HG02970 (cell line): Measurements from ENCODE around the gene SLC12A7.
"Not testable (repeated sequence)": the region's sequence is repeated elsewhere in the genome, so short reads cannot be mapped to it uniquely, and the experiment has no call there.

ENCODE experiments used
- ATAC-seq: cut with Tn5 transposase; IDR thresholded peaks from one replicate; pipeline ENCODE4 v1.9.1; 2021; ENCODE audit warnings: mild to moderate bottlenecking, moderate library complexity, moderate number of reproducible peaks; ENCODE audit not compliant: unreplicated experiment, low FRiP score

The SLC12A7 gene

DNA sequence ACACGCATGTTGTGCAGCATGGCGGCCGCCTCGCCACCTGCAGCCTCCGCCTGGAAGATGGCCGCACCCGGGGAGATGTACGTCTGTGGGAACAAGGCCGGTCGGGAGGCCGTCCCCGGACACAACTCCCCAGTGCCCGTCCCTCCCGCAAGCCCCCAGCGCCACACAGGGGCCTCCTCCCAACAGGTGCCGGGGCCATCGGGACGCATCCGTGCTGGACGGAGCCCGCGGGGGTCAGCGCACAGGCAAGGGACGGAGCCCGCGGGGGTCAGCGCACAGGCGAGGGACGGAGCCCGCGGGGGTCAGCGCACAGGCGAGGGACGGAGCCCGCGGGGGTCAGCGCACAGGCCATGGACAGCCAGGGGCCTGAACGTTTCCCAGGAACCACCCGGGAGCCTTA, 26.5 kb downstream of the SLC12A7 start:
- ATAC-seq: no peak

DNA sequence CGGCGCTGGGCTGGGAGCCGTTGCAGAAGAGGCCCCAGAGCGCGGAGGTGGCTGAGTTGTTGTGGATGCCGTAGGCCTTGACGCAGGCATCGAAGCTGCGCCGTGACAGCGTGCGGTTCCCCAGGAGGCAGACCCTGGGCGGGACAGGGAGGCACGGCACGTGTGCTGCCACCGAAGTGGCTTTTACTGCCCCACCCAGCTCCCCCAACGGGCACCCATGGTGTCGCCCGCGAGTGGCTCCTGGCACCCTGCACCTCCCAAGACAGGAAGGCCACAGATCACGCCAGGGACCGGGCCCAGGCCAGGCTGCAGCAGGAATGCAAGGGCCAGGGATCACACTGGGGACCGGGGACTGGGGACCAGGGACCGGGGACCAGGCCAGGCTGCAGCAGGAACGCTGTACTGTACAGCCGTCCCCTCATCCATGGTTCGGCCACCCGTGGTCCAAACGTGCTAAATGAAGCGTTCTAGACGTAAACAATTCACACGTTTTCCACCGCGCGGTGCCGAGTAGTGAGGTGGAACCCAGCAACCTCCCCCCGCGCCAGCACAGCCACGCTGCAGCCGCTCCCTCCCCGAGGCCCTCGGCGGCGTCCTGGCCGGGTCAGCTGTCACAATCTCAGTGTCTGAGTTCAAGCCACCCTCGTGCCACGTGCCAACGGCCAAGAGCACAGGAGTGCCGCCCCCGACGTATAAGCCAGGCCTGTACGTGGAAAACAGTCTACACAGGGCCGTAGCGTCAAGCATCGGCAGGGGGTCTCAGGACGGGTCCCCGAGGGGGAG, 27.8 kb downstream of the SLC12A7 start:
- no peak for ATAC-seq

- ATAC-seq: not testable (repeated sequence)
Measured at GRCh38 chr5:1083026-1083425, 28.8 kb downstream of the SLC12A7 start.

- no peak for ATAC-seq
Measured at GRCh38 chr5:1081519-1081918, 30.3 kb downstream of the SLC12A7 start.

DNA sequence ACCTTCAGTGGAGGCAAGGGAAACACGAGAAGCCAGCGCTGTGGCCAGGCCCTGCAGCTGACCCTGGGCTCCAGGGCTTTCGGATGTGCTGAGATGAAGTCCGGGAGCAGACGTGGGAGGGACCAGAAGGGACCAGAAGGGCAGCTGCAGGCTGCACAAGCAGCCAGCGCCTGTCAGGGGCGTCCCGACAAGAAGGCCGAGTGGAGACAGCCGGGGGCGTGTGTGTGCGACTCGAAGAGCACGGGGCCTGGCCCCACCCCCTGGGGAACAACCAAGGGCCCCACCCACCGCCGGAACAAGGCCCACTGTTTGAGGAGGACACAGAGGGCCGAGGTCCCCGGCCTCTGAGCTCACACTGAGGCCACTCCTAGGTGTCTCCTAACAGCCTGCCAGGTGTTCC, 31.4 kb downstream of the SLC12A7 start:
- no peak for ATAC-seq

DNA sequence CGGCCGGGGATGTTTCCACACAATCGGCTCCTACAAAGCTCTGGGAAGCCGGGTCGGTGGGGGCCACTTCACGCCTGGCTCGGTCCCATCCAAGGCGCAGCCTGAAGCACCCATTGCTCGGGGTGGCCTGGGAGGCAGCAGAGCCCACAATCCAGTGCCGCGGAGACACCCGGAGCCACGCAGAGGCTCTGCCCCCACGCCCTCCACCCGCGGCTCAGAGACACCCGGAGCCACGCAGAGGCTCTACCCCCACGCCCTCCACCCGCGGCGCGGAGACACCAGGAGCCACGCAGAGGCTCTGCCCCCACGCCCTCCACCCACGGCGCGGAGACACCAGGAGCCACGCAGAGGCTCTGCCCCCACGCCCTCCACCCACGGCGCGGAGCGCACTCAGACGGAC, 31.9 kb downstream of the SLC12A7 start:
- no peak for ATAC-seq

DNA sequence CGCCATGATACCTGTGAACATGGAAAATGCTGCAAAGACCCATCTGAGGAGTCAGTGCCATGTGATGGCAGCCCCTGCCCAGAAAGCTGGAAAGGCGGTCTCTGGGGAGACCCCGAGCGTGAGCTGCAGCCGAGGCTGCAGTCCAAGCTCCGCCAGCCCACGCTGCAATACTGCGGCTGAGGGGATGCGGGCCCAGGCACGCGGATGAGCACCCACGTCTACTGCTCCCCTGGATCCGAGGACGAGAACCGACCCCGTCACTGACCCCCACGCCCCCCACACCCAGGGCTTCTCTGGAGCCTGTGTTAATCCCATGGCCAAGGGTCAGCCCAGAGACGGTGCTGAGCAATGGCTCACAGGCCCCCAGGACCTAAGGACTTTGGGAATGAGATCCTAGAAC, 32.4 kb downstream of the SLC12A7 start:
- ATAC-seq: no peak

DNA sequence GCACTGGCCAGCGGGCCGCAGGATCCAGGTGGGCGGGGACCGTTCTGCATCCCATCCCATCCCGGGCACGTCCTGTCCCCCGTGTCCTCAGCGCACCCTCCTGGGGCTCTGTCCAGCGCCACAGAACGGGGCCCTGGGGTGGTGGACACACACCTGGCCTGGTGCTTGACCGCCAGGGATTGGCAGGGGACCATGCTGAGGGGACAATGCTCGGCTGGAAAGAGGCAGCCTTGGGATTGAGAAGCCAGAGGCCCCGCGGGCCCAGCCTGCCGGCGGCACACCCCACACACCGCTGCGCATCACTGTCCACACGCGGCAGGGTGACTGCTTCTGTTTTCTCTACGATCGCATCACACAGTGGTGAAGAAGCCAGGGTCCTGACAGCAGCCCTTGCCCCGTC, 33.0 kb downstream of the SLC12A7 start:
- no peak for ATAC-seq

GRCh38 chr5:1078206-1078605, 33.7 kb downstream of the SLC12A7 start:
- ATAC-seq: no peak

DNA sequence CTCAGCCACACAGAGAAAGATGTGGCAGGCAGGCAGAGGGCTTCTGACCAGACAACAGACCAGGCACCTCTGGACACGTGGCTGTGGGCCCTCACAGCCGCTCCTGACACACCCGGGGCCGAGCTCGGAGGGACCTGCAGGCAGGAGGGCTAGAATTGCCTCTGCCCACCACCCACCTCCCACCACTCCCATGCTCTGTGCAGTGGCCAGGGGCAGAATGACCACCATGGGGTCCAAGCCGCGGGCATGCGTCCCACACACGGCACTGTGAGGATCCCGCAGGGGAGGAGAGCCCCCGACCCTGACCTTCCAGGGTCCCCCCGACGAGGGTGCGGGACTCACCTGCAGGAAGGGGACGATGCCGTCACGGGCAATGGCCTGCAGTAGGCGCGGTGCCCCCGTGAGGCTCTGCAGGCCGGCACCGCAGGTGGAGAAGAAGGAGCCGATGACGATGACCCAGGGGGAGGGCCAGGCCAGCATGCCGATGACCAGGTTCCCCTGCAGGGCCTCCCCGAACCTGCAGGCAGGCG, 34.3 kb downstream of the SLC12A7 start:
- ATAC-seq: no peak

DNA sequence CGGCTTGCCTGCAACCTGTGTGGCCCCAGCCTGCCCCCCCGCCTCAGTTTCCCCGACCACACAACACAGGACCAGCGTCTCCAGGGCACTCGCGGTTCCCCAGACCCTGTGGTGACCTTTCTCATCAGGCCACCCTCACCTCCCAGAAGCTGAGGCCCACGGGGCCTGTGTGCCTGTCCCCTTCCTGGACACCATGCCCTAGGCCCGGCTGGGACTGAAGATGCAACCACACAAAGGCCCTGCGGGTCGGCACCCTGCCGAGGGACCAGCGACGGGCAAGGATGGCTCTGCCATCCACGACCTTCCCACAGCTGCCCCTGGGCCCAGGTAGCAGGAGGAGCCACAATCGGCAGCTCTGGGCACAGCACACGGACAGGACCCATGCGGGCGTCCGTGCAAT, 34.8 kb downstream of the SLC12A7 start:
- ATAC-seq: no peak

DNA sequence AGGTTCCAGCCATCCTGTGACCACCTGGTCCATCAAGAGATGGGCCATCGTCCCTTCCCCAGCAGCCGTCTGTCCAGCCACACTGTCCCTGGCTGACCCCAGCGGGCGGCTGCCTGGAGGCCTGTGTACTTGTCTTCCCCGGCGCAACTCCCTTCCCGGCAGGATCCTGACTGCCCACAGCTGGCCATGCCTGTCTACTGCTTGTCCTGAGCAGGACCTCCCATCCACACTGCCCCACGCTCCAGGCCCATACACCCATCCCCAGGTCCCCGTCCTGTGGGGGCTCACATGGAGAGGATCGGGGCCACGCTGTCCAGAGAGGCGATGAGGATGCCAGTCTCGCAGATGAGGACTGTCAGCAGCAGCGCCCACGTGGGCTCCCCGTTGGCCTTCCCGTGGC, 35.5 kb downstream of the SLC12A7 start:
- ATAC-seq: no peak

DNA sequence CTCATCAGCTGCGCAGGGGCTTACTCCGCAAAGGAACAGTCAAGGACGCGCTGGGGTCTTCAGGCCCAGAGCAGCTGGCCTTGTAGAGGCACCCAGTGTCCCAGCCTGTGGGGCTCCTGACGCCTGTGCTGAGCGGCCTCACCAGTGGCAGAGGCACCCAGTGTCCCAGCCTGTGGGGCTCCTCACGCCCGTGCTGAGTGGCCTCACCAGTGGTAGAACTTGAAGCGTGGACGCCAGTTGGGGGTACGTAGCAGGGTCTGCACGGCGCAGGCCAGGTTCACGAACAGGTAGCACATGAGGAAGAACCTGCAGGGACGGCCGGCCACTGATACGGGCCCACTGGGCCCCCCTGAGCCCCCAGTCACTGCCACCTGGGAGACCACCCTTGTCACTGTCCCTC, 35.9 kb downstream of the SLC12A7 start:
- no peak for ATAC-seq

GRCh38 chr5:1075555-1075881, 36.3 kb downstream of the SLC12A7 start:
- no peak for ATAC-seq

DNA sequence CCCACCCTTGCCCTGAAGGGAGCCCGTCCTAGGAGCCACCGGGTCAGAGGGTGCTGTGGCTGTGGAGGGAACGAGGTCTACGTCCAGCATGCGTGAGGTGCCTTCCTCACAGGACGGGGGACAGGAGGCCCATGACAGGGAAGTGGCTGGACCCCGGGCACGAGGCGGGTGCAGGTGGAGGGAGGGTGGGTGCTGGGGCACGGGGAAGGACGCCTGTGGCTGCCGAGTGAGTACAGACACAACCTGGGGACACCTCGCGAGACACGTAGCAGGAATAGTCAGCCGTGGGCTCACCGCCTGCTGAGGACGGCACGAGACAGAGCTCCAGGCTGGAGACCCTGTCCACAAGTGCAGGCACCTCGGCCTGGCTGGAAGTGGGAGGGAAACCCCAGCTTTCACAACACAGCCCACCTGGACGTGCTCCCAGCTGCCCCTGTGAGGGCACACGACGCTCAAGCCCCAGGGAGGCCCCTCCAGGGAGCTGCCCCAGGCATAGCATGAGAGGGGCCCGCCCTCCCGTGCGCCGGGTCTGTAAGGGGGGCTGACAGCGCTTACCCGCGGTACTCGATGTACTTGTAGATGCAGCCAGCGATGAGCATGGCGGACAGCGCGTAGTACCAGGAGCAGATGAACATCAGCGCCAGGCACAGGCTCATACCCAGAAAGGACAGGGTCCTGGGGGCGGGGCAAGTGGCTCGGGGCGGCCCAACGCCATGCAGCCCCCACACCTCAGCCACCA, 36.9 kb downstream of the SLC12A7 start:
- no peak for ATAC-seq

DNA sequence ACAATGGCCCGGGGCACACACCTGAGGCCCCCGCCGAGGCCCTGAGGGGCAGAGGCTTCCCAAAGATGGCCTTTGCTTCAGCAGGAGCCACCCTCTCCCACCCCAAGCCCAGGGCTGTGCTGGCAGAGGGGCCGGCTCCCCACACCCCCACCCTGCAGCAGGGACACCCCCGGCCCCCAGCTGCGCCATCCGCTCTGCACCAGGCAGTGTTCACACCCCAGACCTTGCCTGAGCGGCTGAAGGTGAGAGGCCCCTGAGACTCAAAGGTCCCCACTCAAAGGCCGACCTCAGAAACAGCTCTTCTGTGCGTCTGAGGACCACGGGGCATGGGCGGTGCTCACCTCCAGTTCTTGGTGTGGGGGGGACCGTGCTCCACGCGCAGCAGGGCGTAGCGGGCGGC, 37.6 kb downstream of the SLC12A7 start:
- ATAC-seq: no peak

DNA sequence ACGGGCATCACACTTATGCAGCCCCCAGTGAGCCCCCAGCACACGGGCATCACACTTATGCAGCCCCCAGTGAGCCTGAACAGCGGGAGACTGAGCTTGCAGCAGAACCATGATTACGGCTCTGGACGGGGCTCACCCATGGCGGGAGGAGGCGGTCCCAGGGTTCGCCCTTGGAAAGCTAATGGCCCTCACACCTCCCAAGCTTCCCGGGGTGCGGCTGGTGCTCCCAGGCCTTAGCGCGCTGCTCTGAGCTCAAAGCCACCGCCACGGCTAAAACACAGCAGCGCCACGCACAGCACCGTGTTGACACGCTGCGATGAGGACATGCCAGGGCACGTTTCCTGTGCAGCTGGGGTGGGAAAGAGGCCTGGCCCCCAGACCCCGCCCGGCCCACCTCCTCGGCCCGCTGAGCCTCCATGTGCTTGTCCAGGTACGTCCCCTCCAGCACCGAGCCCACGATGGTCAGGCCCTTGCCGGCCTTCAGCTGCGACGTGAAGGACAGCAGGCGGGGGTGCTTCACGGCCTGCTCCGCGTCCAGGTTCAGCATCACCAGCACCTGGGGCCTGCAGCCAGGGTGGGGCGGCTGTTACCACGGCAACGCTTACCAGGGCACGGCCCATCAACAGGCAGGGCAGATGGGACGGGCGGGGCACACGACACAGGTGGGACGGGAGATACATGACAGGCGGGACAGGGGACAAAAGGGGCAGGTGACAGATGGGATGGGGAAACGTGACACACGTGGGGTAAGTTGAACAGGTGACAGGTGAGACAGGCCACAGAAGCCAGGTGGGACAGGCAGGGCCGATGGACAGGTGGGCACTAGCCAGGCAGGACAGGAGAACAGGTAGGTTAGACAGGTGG, 38.4 kb downstream of the SLC12A7 start:
- no peak for ATAC-seq

GRCh38 chr5:1069720-1070088, 42.2 kb downstream of the SLC12A7 start:
- ATAC-seq: no peak

DNA sequence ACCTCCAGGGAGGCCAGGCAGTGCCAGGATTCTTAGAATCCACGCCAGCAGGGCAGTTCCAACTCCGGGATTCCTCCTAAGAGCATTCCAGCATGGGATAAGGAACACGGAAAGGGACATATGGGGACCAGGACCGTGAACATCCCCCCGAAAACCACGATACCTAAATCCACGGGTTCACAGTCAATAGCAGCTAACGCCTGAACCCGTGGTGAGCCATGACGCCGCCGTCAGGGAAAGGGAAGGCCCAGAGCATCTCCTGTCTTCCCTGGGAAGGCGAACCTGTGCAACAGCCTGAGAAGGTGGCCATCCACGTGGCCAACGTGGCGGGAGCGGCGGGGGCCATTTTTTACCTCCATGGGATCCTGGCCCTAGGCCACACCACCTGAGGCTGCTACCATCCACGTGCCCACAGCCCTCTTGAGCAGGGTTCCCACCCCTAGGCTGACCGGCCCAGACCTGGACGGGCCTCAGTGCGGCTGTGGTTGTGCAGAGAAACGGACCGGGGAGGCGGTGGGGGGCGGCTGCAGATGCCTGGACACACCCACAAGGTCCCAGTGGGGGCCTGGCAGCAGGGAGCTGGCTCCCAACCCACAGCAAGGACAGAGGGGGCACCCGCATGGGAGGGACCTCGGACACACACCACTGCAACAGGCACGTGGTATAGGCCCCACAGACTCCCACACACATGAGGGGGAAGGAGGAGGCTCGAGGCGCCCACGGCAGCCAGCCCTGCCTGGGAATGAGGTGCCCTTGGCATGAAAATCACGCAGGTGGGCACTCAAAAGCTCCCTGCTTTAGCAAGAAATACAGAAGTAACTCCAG, 42.8 kb downstream of the SLC12A7 start:
- no peak for ATAC-seq

- ATAC-seq: no peak
Measured at GRCh38 chr5:1068204-1068894, 43.5 kb downstream of the SLC12A7 start.
